ENCODE results near the gene TMEM201. TPM values are rescaled to one million over a fixed set of nuclear protein-coding genes. Genes with fewer than 3 reads are reported as not detected.

TMEM201 gene
- total and polyA plus RNA-seq, 2 donors from 2014 or later = 9.1 to 13.2 TPM

DNA sequence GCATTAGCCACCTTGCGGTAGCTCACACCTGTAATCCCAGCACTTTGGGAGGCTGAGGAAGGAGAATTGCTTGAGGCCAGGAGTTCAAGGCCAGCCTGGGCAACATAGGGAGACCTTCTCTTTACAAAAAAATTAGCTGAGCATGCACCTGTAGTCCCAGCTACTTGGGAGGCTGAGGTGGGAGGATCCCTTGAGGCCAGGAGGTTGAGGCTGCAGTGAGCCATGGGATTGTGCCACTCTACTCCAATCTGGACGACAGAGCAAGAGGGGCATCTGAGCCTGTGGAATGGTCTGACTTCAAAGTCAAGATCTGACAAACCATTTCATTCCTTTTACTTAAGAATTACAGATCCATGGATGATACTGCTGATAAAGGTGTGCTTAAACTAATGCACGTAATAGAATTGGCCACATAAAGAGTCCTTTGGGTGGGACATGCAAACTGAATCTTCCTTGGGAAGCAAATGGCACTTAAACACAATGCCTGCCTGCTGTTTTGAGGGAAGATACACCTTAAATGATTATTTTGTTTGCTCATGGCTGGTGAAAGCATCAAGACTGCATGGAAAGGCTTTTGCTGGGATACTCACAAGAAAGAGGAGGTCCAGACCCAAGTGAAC lies 2.5 kb upstream of the TMEM201 start:
- TF ChIP-seq, protein P1, sequence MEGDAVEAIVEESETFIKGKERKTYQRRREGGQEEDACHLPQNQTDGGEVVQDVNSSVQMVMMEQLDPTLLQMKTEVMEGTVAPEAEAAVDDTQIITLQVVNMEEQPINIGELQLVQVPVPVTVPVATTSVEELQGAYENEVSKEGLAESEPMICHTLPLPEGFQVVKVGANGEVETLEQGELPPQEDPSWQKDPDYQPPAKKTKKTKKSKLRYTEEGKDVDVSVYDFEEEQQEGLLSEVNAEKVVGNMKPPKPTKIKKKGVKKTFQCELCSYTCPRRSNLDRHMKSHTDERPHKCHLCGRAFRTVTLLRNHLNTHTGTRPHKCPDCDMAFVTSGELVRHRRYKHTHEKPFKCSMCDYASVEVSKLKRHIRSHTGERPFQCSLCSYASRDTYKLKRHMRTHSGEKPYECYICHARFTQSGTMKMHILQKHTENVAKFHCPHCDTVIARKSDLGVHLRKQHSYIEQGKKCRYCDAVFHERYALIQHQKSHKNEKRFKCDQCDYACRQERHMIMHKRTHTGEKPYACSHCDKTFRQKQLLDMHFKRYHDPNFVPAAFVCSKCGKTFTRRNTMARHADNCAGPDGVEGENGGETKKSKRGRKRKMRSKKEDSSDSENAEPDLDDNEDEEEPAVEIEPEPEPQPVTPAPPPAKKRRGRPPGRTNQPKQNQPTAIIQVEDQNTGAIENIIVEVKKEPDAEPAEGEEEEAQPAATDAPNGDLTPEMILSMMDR (IDR thresholded peaks at IDR 0.05; ENCODE audit: borderline replicate concordance, extremely low read depth, insufficient read depth) = no peak
- Histone ChIP-seq H3K36me3 (ENCODE audit: control insufficient read depth in 2 of 3, insufficient read depth in 3 of 3, low read length in 3 of 3) (no peaks in the 10 kb centered on the region), H3K27ac (ENCODE audit: low read depth in 2 of 2, low read length in 2 of 2) (no peak overlapping the region), H3K9me3 (ENCODE audit: control insufficient read depth in 2 of 3, insufficient read depth in 1 of 3, low read length in 3 of 3) (no peaks in the 10 kb centered on the region), H3K4me3 (ENCODE audit: low read length in 3 of 3) (no peak overlapping the region), H3K4me1 (ENCODE audit: control insufficient read depth in 2 of 3, insufficient read depth in 2 of 3, low read depth in 1 of 3, low read length in 3 of 3) (peaks cover 0 to 11% (median 7%) of the 10 kb centered on the region in 3 donors), H3K9ac (ENCODE audit: low read length in 3 of 3) (no peak overlapping the region), H3K27me3 (ENCODE audit: control insufficient read depth, insufficient read depth, low read length) (no peaks in the 10 kb centered on the region)
- DNase-seq (no peak), FAIRE-seq (no peak)
- intact Hi-C loops (cut with DNase I) = no loop called here

GRCh38 chr1:9589144-9589718 lies 520 bp downstream of the TMEM201 start:
- intact Hi-C loops (cut with DNase I) = no loop called here
- peak overlapping the region in 2 of 3 donors; percentile 50 to 69 for H3K9ac ChIP-seq (ENCODE audit: low read length in 3 of 3)
- peak overlapping the region in 1 of 2 donors; percentile 32 for H3K27ac ChIP-seq (ENCODE audit: low read depth in 2 of 2, low read length in 2 of 2)
- H3K4me3 ChIP-seq (ENCODE audit: low read length in 3 of 3) = peak overlapping the region; percentile 46 to 66 (median 63)
- H3K9me3 ChIP-seq (ENCODE audit: control insufficient read depth in 2 of 3, insufficient read depth in 1 of 3, low read length in 3 of 3) = no peaks in the 10 kb centered on the region
- no peaks in the 10 kb centered on the region for H3K27me3 ChIP-seq (ENCODE audit: control insufficient read depth, insufficient read depth, low read length)
- FAIRE-seq (no peak), DNase-seq (peak in 4 of 5 donors; percentile 46 to 66 (median 64))
- peaks cover 0 to 24% (median 13%) of the 10 kb centered on the region in 3 donors for H3K4me1 ChIP-seq (ENCODE audit: control insufficient read depth in 2 of 3, insufficient read depth in 2 of 3, low read depth in 1 of 3, low read length in 3 of 3)
- no peaks in the 10 kb centered on the region for H3K36me3 ChIP-seq (ENCODE audit: control insufficient read depth in 2 of 3, insufficient read depth in 3 of 3, low read length in 3 of 3)
- TF ChIP-seq, protein P1 (IDR thresholded peaks at IDR 0.05; ENCODE audit: borderline replicate concordance, extremely low read depth, insufficient read depth) = no peak

DNA sequence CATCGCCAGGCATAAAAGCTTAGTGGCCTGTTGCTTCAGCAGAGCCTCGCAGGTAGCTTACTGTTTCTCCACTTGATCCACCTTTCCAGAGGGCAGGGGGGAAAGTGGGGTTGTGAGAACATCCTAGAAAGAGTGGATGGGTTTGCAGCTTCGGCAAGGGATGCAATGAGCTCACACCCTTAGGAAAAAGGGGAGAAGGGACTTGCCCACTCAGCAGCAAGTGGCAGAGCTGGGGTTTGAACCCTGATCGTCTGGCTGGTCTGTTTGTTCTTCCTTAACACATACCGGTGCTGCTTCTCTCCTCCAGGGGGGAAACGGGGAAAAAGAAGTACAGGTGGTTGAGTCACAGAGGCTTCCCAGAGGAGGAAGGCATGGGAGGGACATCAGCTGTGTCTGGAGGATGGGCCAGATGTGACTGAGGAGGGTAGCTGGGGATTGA lies 1.0 kb downstream of the TMEM201 start:
- H3K9ac ChIP-seq (ENCODE audit: low read length in 3 of 3) = peak overlapping the region in 2 of 3 donors; percentile 5 to 69
- H3K36me3 ChIP-seq (ENCODE audit: control insufficient read depth in 2 of 3, insufficient read depth in 3 of 3, low read length in 3 of 3) = no peaks in the 10 kb centered on the region
- FAIRE-seq (no peak), DNase-seq (no peak)
- peak overlapping the region; percentile 46 to 66 (median 63) for H3K4me3 ChIP-seq (ENCODE audit: low read length in 3 of 3)
- H3K27ac ChIP-seq (ENCODE audit: low read depth in 2 of 2, low read length in 2 of 2) = no peak overlapping the region
- H3K4me1 ChIP-seq (ENCODE audit: control insufficient read depth in 2 of 3, insufficient read depth in 2 of 3, low read depth in 1 of 3, low read length in 3 of 3) = peaks cover 0 to 25% (median 13%) of the 10 kb centered on the region in 3 donors
- H3K9me3 ChIP-seq (ENCODE audit: control insufficient read depth in 2 of 3, insufficient read depth in 1 of 3, low read length in 3 of 3) = no peaks in the 10 kb centered on the region
- H3K27me3 ChIP-seq (ENCODE audit: control insufficient read depth, insufficient read depth, low read length) = no peaks in the 10 kb centered on the region
- intact Hi-C loops (cut with DNase I) = no loop called here
- TF ChIP-seq, protein P1 (IDR thresholded peaks at IDR 0.05; ENCODE audit: borderline replicate concordance, extremely low read depth, insufficient read depth) = no peak
